ENCODE results near the gene RRN3. TPM values are rescaled to one million over a fixed set of nuclear protein-coding genes. Genes with fewer than 3 reads are reported as not detected.
"Not testable (repeated sequence)": the region's sequence is repeated elsewhere in the genome, so short reads cannot be mapped to it uniquely, and the experiment has no call there.

The RRN3 gene
- total RNA-seq, 2 donors from 2014 or later = 33.8 to 45.7 TPM

- not testable (repeated sequence) for H3K4me1 Mint-ChIP-seq; H3K27me3 Mint-ChIP-seq; H3K4me3 Mint-ChIP-seq; H3K27ac Mint-ChIP-seq; ATAC-seq (replicated peaks); H3K9me3 Mint-ChIP-seq
- peaks cover 10% of the 10 kb centered on the region for H3K36me3 Mint-ChIP-seq (ENCODE audit: low read depth)
Measured at GRCh38 chr16:15130943-15131700, 37.0 kb upstream of the RRN3 start.

- not testable (repeated sequence) for H3K27me3 Mint-ChIP-seq; ATAC-seq (replicated peaks); H3K4me3 Mint-ChIP-seq; H3K9me3 Mint-ChIP-seq; H3K4me1 Mint-ChIP-seq; H3K27ac Mint-ChIP-seq
- H3K36me3 Mint-ChIP-seq (ENCODE audit: low read depth) = peaks cover 10% of the 10 kb centered on the region
Measured at GRCh38 chr16:15130256-15130932, 36.3 kb upstream of the RRN3 start.

GRCh38 chr16:15127641-15128425 is 33.8 kb upstream of the RRN3 start:
- H3K9me3 Mint-ChIP-seq; H3K27me3 Mint-ChIP-seq; H3K4me3 Mint-ChIP-seq; ATAC-seq (replicated peaks); H3K4me1 Mint-ChIP-seq; H3K27ac Mint-ChIP-seq: not testable (repeated sequence)
- peaks cover 10% of the 10 kb centered on the region for H3K36me3 Mint-ChIP-seq (ENCODE audit: low read depth)

- H3K27me3 Mint-ChIP-seq; H3K4me3 Mint-ChIP-seq; H3K27ac Mint-ChIP-seq; H3K4me1 Mint-ChIP-seq; H3K36me3 Mint-ChIP-seq (ENCODE audit: low read depth); H3K9me3 Mint-ChIP-seq; ATAC-seq (replicated peaks): not testable (repeated sequence)
Measured at GRCh38 chr16:15100372-15100987, 6.4 kb upstream of the RRN3 start.

- H3K27me3 Mint-ChIP-seq; H3K4me3 Mint-ChIP-seq; ATAC-seq (replicated peaks); H3K27ac Mint-ChIP-seq; H3K36me3 Mint-ChIP-seq (ENCODE audit: low read depth); H3K9me3 Mint-ChIP-seq; H3K4me1 Mint-ChIP-seq: not testable (repeated sequence)
Measured at GRCh38 chr16:15099366-15099909, 5.4 kb upstream of the RRN3 start.

GRCh38 chr16:15096583-15096972 is 2.5 kb upstream of the RRN3 start:
- not testable (repeated sequence) for H3K4me1 Mint-ChIP-seq; H3K9me3 Mint-ChIP-seq; H3K4me3 Mint-ChIP-seq; H3K27ac Mint-ChIP-seq; H3K27me3 Mint-ChIP-seq; ATAC-seq (replicated peaks)
- peaks cover 26% of the 10 kb centered on the region for H3K36me3 Mint-ChIP-seq (ENCODE audit: low read depth)

GRCh38 chr16:15093571-15093954 is 509 bp downstream of the RRN3 start:
- not testable (repeated sequence) for ATAC-seq (replicated peaks); H3K4me1 Mint-ChIP-seq; H3K9me3 Mint-ChIP-seq; H3K27me3 Mint-ChIP-seq
- H3K27ac Mint-ChIP-seq = peak overlapping the region; percentile 95
- H3K36me3 Mint-ChIP-seq (ENCODE audit: low read depth) = peaks cover 56% of the 10 kb centered on the region
- H3K4me3 Mint-ChIP-seq = peak overlapping the region; percentile 93

GRCh38 chr16:15090663-15091269 is 3.3 kb downstream of the RRN3 start:
- not testable (repeated sequence) for H3K4me1 Mint-ChIP-seq; ATAC-seq (replicated peaks); H3K4me3 Mint-ChIP-seq; H3K9me3 Mint-ChIP-seq; H3K27me3 Mint-ChIP-seq
- H3K27ac Mint-ChIP-seq = peak overlapping the region; percentile 63
- peaks cover 84% of the 10 kb centered on the region for H3K36me3 Mint-ChIP-seq (ENCODE audit: low read depth)

GRCh38 chr16:15082788-15083187 is 11.3 kb downstream of the RRN3 start:
- Mint-ChIP-seq H3K27ac (peak overlapping the region; percentile 75), H3K4me3 (peak overlapping the region; percentile 19), H3K36me3 (ENCODE audit: low read depth) (peaks cover 97% of the 10 kb centered on the region)
- not testable (repeated sequence) for H3K27me3 Mint-ChIP-seq, H3K9me3 Mint-ChIP-seq, H3K4me1 Mint-ChIP-seq
- peak; percentile 86 for ATAC-seq (replicated peaks)

GRCh38 chr16:15080883-15081282 is 13.2 kb downstream of the RRN3 start:
- peaks cover 97% of the 10 kb centered on the region for H3K36me3 Mint-ChIP-seq (ENCODE audit: low read depth)

GRCh38 chr16:15076161-15076560 is 17.9 kb downstream of the RRN3 start:
- Mint-ChIP-seq H3K4me3 (peak overlapping the region; percentile 11), H3K27ac (peak overlapping the region; percentile 85), H3K36me3 (ENCODE audit: low read depth) (peaks cover 97% of the 10 kb centered on the region)
- H3K27me3 Mint-ChIP-seq, H3K9me3 Mint-ChIP-seq, H3K4me1 Mint-ChIP-seq: not testable (repeated sequence)
- peak; percentile 88 for ATAC-seq (replicated peaks)

More at GRCh38 chr16:15080883-15081282, 13.2 kb downstream of the RRN3 start:
- ATAC-seq (replicated peaks); H3K4me3 Mint-ChIP-seq; H3K9me3 Mint-ChIP-seq; H3K27me3 Mint-ChIP-seq; H3K27ac Mint-ChIP-seq; H3K4me1 Mint-ChIP-seq: not testable (repeated sequence)

- Mint-ChIP-seq H3K4me1 (no peaks in the 10 kb centered on the region), H3K27me3 (no peaks in the 10 kb centered on the region), H3K9me3 (no peaks in the 10 kb centered on the region), H3K4me3 (no peak overlapping the region), H3K27ac (no peak overlapping the region), H3K36me3 (ENCODE audit: low read depth) (peaks cover 100% of the 10 kb centered on the region)
- ATAC-seq (replicated peaks) = no peak
Measured at GRCh38 chr16:15073101-15073500, 21.0 kb downstream of the RRN3 start.

- peak; percentile 61 for ATAC-seq (replicated peaks)
- peaks cover 98% of the 10 kb centered on the region for H3K36me3 Mint-ChIP-seq (ENCODE audit: low read depth)
- H3K4me1 Mint-ChIP-seq = not testable (repeated sequence)
Measured at GRCh38 chr16:15071916-15072769, 21.9 kb downstream of the RRN3 start.

More at GRCh38 chr16:15071916-15072769, 21.9 kb downstream of the RRN3 start:
- not testable (repeated sequence) for H3K9me3 Mint-ChIP-seq, H3K27ac Mint-ChIP-seq, H3K4me3 Mint-ChIP-seq, H3K27me3 Mint-ChIP-seq

All from activated T-helper 17 cell treated with anti-CD3 and anti-CD28 coated beads, Interleukin-2, amount 50 U/mL, for 72 hours (primary cell).